IMR-90 (cell line): Measurements from ENCODE around the gene PLEKHB2. TPM values are rescaled to one million over a fixed set of nuclear protein-coding genes. Genes with fewer than 3 reads are reported as not detected.

ENCODE experiments used
- ATAC-seq: fragments of 200-7000 bp; cut with Tn5 transposase; 2 replicates; pipeline ENCODE4 v1.9.1; 2020; ENCODE audit warnings: low read depth, mild to moderate bottlenecking, moderate library complexity
- BruUV-seq: library from RNA; stranded (reverse); fragments of 400-500 nt; replicated peaks from 2 replicates; lab custom pipeline; 2021; lab: Mats Ljungman, UMichigan
- CTCF ChIA-PET: fragments of 300-600 bp; formaldehyde crosslinking; extraction: SDS; loops from one replicate; lab custom pipeline; 2021; ENCODE audit warnings: antibody characterized with exemption; lab: Yijun Ruan, JAX
- POLR2A ChIA-PET: fragments of 300-600 bp; sonication (Branson Sonifier 250); formaldehyde crosslinking; loops from one replicate; lab custom pipeline; 2022; ENCODE audit warnings: antibody characterized with exemption; ENCODE audit not compliant: unreplicated experiment; lab: Charles Lee
- DNase-seq: peaks from one replicate; pipeline ENCODE4 v3.0.0; 2013
- H2AFZ ChIP-seq: replicated peaks from 2 replicates; pipeline ENCODE3; 2013; ENCODE audit warnings: low read length, mild to moderate bottlenecking; ENCODE audit not compliant: poor library complexity
- H2AK5ac ChIP-seq: 2 replicates; pipeline ENCODE4 v1.6.1; 2013; ENCODE audit warnings: low read depth, low read length, inconsistent platforms
- H2AK9ac ChIP-seq: replicated peaks from 2 replicates; pipeline ENCODE3; 2013; ENCODE audit warnings: mild to moderate bottlenecking, low read depth, low read length, moderate library complexity; ENCODE audit not compliant: poor library complexity
- H2BK120ac ChIP-seq: 2 replicates; pipeline ENCODE4 v1.6.1; 2013; ENCODE audit warnings: low read depth, low read length, inconsistent platforms
- H2BK15ac ChIP-seq: 3 replicates; pipeline ENCODE4 v1.6.1; 2013; ENCODE audit warnings: low read depth, low read length, inconsistent platforms
- H2BK20ac ChIP-seq: 2 replicates; pipeline ENCODE4 v1.6.1; 2013; ENCODE audit warnings: low read depth, mild to moderate bottlenecking, inconsistent platforms, low read length, moderate library complexity
- H2BK5ac ChIP-seq: 2 replicates; pipeline ENCODE4 v1.6.1; 2013; ENCODE audit warnings: mild to moderate bottlenecking, low read depth, low read length, inconsistent platforms; ENCODE audit not compliant: poor library complexity, severe bottlenecking
- H3K14ac ChIP-seq: replicated peaks from 2 replicates; pipeline ENCODE4 v1.6.1; 2013; ENCODE audit warnings: low read depth, low read length, inconsistent platforms
- H3K18ac ChIP-seq: 2 replicates; pipeline ENCODE4 v1.6.1; 2013; ENCODE audit warnings: low read depth, low read length, control low read depth
- H3K23ac ChIP-seq: 2 replicates; pipeline ENCODE4 v1.6.1; 2013; ENCODE audit warnings: low read depth, low read length, inconsistent platforms
- H3K27ac ChIP-seq: 2 replicates; pipeline ENCODE4 v1.5.1; 2013; ENCODE audit warnings: mild to moderate bottlenecking, control low read depth, low read length; ENCODE audit not compliant: insufficient read depth
- H3K27me3 ChIP-seq: 2 replicates; pipeline ENCODE4 v1.6.1; 2013; ENCODE audit warnings: low read length; ENCODE audit not compliant: control insufficient read depth, insufficient read depth
- H3K36me3 ChIP-seq: 2 replicates; pipeline ENCODE4 v1.6.1; 2013; ENCODE audit warnings: low read length, mixed read lengths; ENCODE audit not compliant: control insufficient read depth, insufficient read depth
- H3K4ac ChIP-seq: 2 replicates; pipeline ENCODE4 v1.6.1; 2013; ENCODE audit warnings: low read depth, low read length, inconsistent platforms
- H3K4me1 ChIP-seq: 2 replicates; pipeline ENCODE4 v1.6.1; 2013; ENCODE audit warnings: low read length, mixed read lengths; ENCODE audit not compliant: control insufficient read depth, insufficient read depth
- H3K4me2 ChIP-seq: 2 replicates; pipeline ENCODE4 v1.6.1; 2013; ENCODE audit warnings: low read depth, mild to moderate bottlenecking, control low read depth, low read length, moderate library complexity
- H3K4me3 ChIP-seq: 2 replicates; pipeline ENCODE4 v1.5.1; 2013; ENCODE audit warnings: low read depth, mild to moderate bottlenecking, control low read depth, low read length, moderate library complexity; ENCODE audit not compliant: insufficient read depth
- H3K56ac ChIP-seq: 2 replicates; pipeline ENCODE4 v1.6.1; 2013; ENCODE audit warnings: low read length, inconsistent platforms; ENCODE audit not compliant: insufficient read depth; ENCODE audit errors: extremely low read depth
- H3K79me1 ChIP-seq, 2 experiments: 2 replicates each; pipeline ENCODE4 v1.6.1; 2013; ENCODE audit warnings: low read length in 2 of 2, inconsistent platforms in 1 of 2, low read depth in 1 of 2
- H3K9ac ChIP-seq: 2 replicates; pipeline ENCODE4 v1.6.1; 2013; ENCODE audit warnings: low read depth, low read length, control low read depth
- H3K9me1 ChIP-seq: 2 replicates; pipeline ENCODE4 v1.6.1; 2013; ENCODE audit warnings: low read length, inconsistent platforms; ENCODE audit not compliant: insufficient read depth
- H3K9me3 ChIP-seq: 2 replicates; pipeline ENCODE4 v1.6.1; 2013; ENCODE audit warnings: low read length; ENCODE audit not compliant: control insufficient read depth, insufficient read depth
- H4K20me1 ChIP-seq: 2 replicates; pipeline ENCODE4 v1.6.1; 2013; ENCODE audit warnings: low read length, inconsistent platforms; ENCODE audit not compliant: insufficient read depth
- H4K5ac ChIP-seq: 2 replicates; pipeline ENCODE4 v1.6.1; 2013; ENCODE audit warnings: mild to moderate bottlenecking, low read depth, low read length, control low read depth
- H4K8ac ChIP-seq, 2 experiments: 2 replicates each; pipeline ENCODE4 v1.6.1; 2013; ENCODE audit warnings: low read depth in 2 of 2, low read length in 2 of 2, control low read depth in 1 of 2, inconsistent platforms in 1 of 2
- H4K91ac ChIP-seq: 2 replicates; pipeline ENCODE4 v1.6.1; 2013; ENCODE audit warnings: low read depth, low read length, inconsistent platforms; ENCODE audit not compliant: insufficient read depth
- CEBPB ChIP-seq: IDR thresholded peaks from 2 replicates; pipeline ENCODE4 v1.6.1; 2012; ENCODE audit warnings: low read depth, low read length, improper control_type of control experiment
- ELK1 ChIP-seq: fragments of 150-350 bp; IDR thresholded peaks from 2 replicates; pipeline ENCODE4 v1.6.1; 2016; ENCODE audit warnings: low read depth, mild to moderate bottlenecking, low read length, moderate library complexity, borderline replicate concordance
- MAFK ChIP-seq: IDR thresholded peaks from 2 replicates; pipeline ENCODE4 v1.6.1; 2012; ENCODE audit warnings: low read depth, low read length, improper control_type of control experiment
- MXI1 ChIP-seq: IDR thresholded peaks from 2 replicates; pipeline ENCODE4 v1.6.1; 2012; ENCODE audit warnings: low read depth, mild to moderate bottlenecking, low read length, moderate library complexity, borderline replicate concordance
- NFE2L2 ChIP-seq: fragments of 150-350 bp; IDR thresholded peaks from 2 replicates; pipeline ENCODE4 v1.6.1; 2016; ENCODE audit warnings: low read depth, mild to moderate bottlenecking, low read length
- POLR2A ChIP-seq: IDR thresholded peaks from 2 replicates; pipeline ENCODE4 v1.6.1; 2012; ENCODE audit warnings: mild to moderate bottlenecking, low read depth, low read length
- RAD21 ChIP-seq: IDR thresholded peaks from 2 replicates; pipeline ENCODE4 v1.6.1; 2012; ENCODE audit warnings: low read length, improper control_type of control experiment
- RCOR1 ChIP-seq: IDR thresholded peaks from 2 replicates; pipeline ENCODE4 v1.6.1; 2012; ENCODE audit warnings: mild to moderate bottlenecking, low read length, improper control_type of control experiment; ENCODE audit not compliant: insufficient replicate concordance
- WGBS, 2 experiments: methylation state at CpG; one replicate each; pipeline versions ENCODE4 v1.1.5 to v1.1.7; 2013; ENCODE audit warnings: missing lambda C conversion rate in 2 of 2; ENCODE audit not compliant: insufficient read length in 1 of 2; ENCODE audit errors: extremely low coverage in 2 of 2; 5-methylcytosine and 5-hydroxymethylcytosine counted together
- dilution Hi-C: fragments of 300-500 bp; cut with HindIII; formaldehyde crosslinking; loops from one replicate; pipeline ENCODE4 v1.14.3; 2018; ENCODE audit warnings: low sequenced_read_pairs; ENCODE audit not compliant: unreplicated experiment
- in situ Hi-C: fragments of 300-500 bp; cut with MboI; formaldehyde crosslinking; loops from 3 replicates; pipeline ENCODE4 v1.14.3; 2019; ENCODE audit warnings: low sequenced_read_pairs, inconsistent platforms, mixed read lengths
- intact Hi-C: fragments of 100-400 bp; cut with micrococcal nuclease; formaldehyde crosslinking; loops from 2 replicates; pipeline ENCODE4 v1.10.0; 2022
- polyA plus RNA-seq, 3 experiments: library from polyadenylated mRNA; depleted of rRNA; stranded (reverse); fragments of >200 nt; gene quantifications; 2 replicates each; pipeline ENCODE4 v1.2.3, GENCODE V29; 2012; ENCODE audit warnings: low replicate concordance in 1 of 3
- total RNA-seq: library from RNA; depleted of rRNA; stranded (reverse); fragments of >200 nt; gene quantifications from 2 replicates; pipeline ENCODE4 v1.2.3, GENCODE V29; 2012
- TF ChIP-seq, protein P1 (sequence below): conservative IDR thresholded peaks from 2 replicates; pipeline ENCODE4 v1.5.1; 2012; ENCODE audit warnings: mild to moderate bottlenecking, low read depth, low read length, improper control_type of control experiment
- TF ChIP-seq, protein P2 (sequence below): fragments of 150-350 bp; IDR thresholded peaks from 2 replicates; pipeline ENCODE4 v1.6.1; 2017; ENCODE audit warnings: mild to moderate bottlenecking, antibody characterized with exemption, low read length, low read depth

The PLEKHB2 gene
- total and polyA plus RNA-seq, 2 of the 4 experiments (the other 2 are of a cell fraction) = 62.9 to 82.1 TPM

DNA sequence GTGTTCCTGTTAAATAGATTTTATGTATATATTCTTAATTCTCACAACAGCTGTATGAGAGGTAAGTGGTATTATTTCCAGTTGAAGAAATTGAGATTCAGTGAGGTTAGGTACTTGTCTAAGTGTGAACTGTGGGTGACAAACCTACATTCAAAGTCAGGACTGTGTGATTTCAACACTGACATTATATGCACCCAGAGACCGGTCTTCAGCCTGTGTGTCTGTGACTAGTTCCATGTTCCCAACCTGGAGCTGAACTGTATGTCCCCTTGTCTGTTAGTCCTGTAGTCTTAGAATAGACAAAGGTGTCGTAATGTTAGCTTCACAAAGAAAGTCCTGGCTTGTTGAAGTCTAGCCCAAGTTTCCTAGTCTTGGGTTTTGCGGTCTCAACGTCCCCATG lies 17.4 kb downstream of the PLEKHB2 start:
- TF ChIP-seq, protein P1, sequence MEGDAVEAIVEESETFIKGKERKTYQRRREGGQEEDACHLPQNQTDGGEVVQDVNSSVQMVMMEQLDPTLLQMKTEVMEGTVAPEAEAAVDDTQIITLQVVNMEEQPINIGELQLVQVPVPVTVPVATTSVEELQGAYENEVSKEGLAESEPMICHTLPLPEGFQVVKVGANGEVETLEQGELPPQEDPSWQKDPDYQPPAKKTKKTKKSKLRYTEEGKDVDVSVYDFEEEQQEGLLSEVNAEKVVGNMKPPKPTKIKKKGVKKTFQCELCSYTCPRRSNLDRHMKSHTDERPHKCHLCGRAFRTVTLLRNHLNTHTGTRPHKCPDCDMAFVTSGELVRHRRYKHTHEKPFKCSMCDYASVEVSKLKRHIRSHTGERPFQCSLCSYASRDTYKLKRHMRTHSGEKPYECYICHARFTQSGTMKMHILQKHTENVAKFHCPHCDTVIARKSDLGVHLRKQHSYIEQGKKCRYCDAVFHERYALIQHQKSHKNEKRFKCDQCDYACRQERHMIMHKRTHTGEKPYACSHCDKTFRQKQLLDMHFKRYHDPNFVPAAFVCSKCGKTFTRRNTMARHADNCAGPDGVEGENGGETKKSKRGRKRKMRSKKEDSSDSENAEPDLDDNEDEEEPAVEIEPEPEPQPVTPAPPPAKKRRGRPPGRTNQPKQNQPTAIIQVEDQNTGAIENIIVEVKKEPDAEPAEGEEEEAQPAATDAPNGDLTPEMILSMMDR = no peak
- TF ChIP-seq, protein P2, sequence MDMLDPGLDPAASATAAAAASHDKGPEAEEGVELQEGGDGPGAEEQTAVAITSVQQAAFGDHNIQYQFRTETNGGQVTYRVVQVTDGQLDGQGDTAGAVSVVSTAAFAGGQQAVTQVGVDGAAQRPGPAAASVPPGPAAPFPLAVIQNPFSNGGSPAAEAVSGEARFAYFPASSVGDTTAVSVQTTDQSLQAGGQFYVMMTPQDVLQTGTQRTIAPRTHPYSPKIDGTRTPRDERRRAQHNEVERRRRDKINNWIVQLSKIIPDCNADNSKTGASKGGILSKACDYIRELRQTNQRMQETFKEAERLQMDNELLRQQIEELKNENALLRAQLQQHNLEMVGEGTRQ = no peak
- TF ChIP-seq RAD21 (no peak), CEBPB (no peak), NFE2L2 (no peak), MAFK (no peak), MXI1 (no peak), RCOR1 (no peak), ELK1 (no peak), POLR2A (no peak)
- Histone ChIP-seq H2AFZ (no peak overlapping the region), H3K56ac (no peak overlapping the region), H2AK9ac (no peak overlapping the region), H3K14ac (no peak overlapping the region), H3K79me1 (peaks cover 33 to 64% of the 10 kb centered on the region in 2 experiments), H4K91ac (no peak overlapping the region), H3K4ac (no peak overlapping the region), H2BK5ac (no peak overlapping the region), H3K23ac (no peak overlapping the region), H3K27ac (no peak overlapping the region), H2BK120ac (no peak overlapping the region), H3K18ac (no peak overlapping the region), H4K8ac (no peak overlapping the region), H3K36me3 (peaks cover 26% of the 10 kb centered on the region), H2AK5ac (no peak overlapping the region), H2BK20ac (no peak overlapping the region), H3K9me3 (no peaks in the 10 kb centered on the region), H3K4me3 (no peak overlapping the region), H4K5ac (no peak overlapping the region), H3K4me1 (no peaks in the 10 kb centered on the region), H2BK15ac (no peak overlapping the region), H3K4me2 (no peak overlapping the region), H4K20me1 (peaks cover 27% of the 10 kb centered on the region), H3K27me3 (no peaks in the 10 kb centered on the region), H3K9ac (no peak overlapping the region), H3K9me1 (peaks cover 9% of the 10 kb centered on the region; the same call in 1 of the 2 replicates)
- ATAC-seq (no peak), DNase-seq (no peak)
- ChIA-PET CTCF (no interaction called here), POLR2A (no interaction called here)
- WGBS, 2 experiments = 100% methylated on average over 1 of the region's 4 CpGs; no CpG with 5 or more reads in 1 of the 2 experiments
- dilution Hi-C loops (no loop called here), in situ Hi-C loops (loop anchor here (25.0 kb wide), 2 partner anchors 390 to 760 kb away; partner anchors contain the start of gene PTPN18), intact Hi-C loops (no loop called here)
- BruUV-seq = no TSS peak
